EH (cell line): ENCODE data around the gene MAP3K10.

Source experiments
- DNase-seq: peaks from one replicate; pipeline ENCODE4 v3.0.0-alpha.2; 2015; ENCODE audit warnings: low read depth

Gene MAP3K10

DNA sequence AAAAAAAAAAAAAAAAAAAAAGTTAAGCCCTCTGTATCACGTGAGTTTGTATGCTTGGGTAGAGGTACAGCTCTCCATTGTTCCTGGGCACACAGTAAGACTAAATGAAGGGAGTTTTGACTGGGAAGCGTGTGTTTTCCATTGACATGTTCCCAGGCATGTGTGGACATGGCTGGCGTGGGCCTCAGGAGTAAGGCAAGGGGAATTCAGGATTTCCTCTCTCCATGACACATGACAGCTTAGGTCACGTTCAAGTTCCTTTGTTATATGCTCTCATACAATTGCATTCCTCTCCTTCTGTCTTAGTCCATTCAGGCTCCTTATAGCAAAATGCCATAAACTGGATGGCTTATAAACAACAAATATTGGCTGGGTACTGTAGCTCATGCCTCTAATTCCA is 17.1 kb upstream of the MAP3K10 start:
- no peak for DNase-seq

DNA sequence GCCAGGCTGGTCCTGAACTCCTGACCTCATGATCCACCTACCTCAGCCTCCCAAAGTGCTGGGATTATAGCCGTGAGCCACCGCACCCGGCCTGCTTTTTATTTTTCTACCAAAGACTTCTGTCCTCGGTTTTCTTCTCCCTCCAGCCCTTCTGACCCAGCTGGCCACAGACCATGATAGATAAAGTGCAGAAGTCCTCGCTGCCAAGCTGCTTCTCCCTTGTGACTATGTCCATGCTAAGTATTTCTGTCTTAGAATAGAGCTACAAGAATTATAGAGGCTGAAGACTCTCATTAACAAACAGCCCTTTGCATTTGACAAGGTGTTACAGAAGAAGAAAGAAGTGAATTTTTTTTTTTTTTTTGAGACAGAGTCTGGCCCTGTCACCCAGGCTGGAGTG is 15.4 kb upstream of the MAP3K10 start:
- no peak for DNase-seq

DNA sequence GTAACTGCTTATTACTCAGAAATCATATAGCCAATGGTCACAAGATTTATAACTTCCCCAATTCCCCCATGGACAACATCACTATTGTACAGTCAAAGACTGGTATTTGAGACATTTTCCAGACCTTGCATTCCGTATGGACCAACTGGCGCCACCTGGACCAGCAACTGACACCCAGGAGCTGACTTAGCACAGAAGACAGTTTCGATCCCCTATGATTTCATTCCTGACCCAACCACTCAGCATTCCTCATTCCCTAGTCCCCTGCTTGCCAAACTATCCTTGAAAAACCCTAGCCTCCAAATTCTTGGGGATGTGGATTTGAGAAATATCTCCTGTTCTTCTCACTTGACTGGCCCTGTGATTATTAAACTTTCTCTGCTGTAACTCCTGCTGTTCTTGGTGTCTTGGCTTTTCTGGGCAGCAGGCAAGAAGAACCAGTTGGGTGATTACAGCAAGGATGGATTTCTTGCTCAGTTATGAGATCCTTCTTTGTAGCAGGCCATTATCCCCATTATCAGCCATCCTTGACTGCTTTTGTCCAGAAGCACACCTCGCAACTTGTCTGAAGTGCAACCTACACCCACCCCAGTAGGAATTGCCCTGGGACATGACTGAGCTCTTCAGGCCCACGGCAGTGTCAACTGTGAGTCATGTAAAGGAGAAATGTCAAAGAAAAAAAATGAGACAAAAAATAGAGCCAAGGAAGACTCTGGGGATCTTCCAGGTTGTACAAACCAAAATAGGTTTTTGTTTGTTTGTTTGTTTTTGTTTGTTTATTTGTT is 13.7 kb upstream of the MAP3K10 start:
- no peak for DNase-seq

DNA sequence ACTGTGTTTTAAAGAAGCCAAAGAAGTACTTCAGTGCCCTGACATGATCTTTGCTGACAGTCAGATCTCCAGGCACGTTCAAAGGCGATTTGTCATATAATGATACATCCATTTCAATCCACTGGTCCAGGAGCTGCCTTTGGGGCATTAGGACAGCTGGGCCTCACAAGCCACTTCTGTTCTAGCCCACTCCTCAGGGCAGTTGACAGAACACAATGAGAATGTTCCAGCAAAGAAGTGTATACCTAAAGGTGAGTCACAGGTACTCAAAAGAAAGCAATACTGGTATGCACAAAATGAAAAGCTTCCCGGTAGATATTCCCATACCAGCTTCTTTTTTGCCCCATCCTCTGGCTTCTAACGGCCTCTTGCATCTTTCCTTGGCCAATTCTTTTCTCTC is 12.5 kb upstream of the MAP3K10 start:
- DNase-seq, result no peak

DNA sequence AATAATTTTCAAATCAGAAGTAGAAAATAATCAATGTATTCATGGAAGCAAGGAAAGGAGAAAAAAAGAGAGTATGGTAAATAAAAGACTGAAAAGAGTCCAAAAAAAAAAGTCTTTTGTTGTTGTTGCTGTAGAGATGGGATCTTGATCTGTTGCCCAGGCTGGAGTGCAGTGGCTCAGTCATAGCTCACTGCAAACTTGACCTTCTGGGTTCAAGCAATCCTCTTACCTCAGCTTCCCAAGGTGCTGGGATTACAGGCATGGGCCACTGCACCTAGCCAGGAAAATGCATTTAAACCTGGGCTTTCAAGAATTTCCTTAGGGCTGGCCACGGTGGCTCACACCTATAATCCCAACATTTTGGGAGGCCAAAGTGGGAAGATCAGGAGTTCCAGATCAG is 7.0 kb upstream of the MAP3K10 start:
- no peak for DNase-seq

DNA sequence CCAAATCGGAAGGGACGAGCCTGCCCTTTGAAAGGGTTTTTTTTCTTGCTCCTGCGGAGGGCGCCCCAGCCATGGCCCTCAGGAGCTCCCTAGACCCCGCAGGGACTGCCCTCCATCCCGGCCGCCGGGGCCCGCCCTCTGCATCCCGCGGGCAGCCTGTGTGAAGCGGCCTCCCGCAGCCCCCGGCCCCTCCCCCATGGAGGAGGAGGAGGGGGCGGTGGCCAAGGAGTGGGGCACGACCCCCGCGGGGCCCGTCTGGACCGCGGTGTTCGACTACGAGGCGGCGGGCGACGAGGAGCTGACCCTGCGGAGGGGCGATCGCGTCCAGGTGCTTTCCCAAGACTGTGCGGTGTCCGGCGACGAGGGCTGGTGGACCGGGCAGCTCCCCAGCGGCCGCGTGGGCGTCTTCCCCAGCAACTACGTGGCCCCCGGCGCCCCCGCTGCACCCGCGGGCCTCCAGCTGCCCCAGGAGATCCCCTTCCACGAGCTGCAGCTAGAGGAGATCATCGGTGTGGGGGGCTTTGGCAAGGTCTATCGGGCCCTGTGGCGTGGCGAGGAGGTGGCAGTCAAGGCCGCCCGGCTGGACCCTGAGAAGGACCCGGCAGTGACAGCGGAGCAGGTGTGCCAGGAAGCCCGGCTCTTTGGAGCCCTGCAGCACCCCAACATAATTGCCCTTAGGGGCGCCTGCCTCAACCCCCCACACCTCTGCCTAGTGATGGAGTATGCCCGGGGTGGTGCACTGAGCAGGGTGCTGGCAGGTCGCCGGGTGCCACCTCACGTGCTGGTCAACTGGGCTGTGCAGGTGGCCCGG is 815 bp downstream of the MAP3K10 start:
- peak; percentile 34 for DNase-seq

DNA sequence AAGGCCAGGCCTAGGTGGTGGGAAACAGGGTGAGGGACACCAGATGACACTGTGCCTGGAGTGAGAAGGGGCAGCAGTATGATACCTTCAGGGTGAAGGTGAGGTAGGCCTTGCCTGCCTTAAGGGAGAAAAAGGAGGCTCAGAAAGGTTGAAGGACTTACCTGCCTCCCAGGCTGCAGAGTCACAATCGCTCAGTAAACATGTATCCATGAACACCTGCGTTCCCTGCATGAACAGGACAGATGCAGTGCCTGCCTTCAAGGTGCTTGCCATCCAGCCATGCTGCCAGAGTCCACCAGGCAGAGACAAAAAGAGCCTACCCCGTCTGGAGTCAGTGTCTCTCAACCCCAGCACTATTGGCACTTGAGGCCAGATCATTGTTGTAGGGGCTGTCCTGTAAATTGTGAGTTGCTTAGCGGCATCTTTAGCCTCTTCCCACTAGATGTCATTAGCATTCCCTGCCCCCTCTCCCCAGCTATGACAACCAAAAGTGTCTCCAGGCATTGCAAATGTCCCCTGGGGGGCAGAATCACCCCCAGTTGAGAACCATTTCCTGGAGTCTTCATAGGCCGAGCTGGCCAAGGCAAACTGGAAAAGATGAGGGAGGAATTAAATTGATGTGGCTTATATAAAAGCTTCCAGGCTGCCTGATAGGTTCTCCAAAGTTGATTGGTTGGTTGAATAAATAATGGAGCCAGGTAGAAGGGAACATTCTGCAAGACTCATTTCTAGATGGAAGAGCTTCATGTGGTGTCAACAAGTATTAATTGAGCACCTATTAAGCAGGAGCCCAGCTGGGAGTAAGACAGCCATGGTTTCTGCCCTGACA is 1.7 kb downstream of the MAP3K10 start:
- no peak for DNase-seq

DNA sequence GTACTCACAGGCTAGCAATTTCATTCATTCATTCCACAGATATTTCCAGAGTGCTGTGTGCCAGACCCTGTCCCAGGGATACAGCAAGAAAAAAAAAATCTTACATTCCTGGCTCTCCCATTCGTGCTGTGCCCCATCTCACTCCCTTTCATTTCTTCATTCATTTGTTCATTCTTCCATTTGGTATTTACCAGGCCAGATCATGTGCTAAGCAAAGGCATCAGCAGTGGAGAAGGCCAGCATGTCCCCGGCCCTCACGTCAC is 2.3 kb downstream of the MAP3K10 start:
- DNase-seq, result peak; percentile 70

DNA sequence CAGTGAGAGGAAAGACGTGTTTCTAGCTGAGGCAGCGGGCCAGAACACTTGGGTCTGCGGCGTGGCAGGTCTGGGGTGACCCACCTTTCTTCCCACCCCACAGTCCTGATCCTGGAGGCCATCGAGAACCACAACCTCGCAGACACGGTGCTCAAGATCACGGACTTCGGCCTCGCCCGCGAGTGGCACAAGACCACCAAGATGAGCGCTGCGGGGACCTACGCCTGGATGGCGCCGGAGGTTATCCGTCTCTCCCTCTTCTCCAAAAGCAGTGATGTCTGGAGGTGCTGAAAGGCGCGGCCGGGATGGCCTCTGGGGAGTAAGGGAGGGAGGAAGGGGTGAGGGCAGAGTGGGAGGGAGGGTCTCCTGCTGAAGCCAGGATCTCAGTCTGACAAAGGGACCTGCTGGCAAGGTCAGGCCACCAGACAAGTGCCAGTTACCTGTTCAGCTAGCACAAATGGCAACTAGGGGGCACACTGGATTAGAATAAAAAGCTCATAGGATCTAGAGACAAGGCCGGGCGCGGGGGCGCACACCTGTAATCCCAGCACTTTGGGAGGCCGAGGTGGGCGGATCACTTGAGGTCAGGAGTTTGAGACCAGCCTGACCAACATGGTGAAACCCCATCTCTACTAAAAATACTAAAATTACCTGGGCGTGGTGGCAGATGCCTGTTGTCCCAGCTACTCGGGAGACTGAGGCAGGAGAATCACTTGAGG is 7.2 kb downstream of the MAP3K10 start:
- DNase-seq, result no peak

DNA sequence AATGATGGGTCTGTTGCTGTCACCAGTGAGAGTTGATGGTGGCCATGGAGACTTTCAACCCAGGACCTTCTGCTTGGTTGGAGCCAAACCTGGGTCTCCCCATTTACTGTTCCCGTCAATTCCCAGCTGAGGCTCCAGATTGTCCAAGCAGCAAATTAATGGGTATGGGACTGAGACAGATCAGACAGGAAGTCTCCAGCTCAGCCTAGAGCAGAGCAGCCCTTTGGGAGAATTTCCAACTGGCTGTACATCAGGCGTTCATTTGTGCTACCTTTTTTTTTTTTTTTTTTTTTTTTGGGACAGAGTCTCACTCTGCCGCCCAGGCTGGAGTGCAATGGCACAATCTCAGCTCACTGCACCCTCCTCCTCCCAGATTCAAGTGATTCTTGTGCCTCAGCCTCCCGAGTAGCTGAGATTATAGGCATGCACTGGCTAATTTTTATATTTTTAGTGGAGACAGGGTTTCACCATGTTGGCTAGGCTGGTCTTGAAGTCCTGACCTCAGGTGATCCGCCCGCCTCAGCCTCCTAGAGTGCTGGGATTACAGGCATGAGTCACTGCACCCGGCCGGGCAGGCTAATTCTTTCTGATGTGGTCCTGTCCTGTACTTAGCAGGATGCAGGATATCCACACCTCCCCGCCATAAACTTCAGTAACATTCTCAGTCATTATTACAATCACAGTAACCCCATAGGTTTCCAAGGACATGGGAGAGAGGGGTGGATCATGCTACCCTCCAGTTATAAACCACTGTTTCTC is 9.3 kb downstream of the MAP3K10 start:
- no peak for DNase-seq

DNA sequence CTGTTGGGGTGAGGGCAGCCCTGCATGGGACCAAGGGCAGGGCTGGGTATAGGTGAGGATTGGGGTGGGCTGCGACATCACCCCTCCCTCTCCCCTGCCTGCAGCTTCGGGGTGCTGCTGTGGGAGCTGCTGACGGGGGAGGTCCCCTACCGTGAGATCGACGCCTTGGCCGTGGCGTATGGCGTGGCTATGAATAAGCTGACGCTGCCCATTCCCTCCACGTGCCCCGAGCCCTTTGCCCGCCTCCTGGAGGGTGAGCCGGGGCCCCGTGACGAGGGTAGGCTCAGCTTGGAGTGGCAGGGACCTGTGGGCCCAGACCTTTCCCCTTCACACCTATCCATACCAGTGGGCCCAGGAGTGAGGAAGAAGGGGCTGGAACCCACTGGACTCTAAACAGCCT is 13.2 kb downstream of the MAP3K10 start:
- no peak for DNase-seq

DNA sequence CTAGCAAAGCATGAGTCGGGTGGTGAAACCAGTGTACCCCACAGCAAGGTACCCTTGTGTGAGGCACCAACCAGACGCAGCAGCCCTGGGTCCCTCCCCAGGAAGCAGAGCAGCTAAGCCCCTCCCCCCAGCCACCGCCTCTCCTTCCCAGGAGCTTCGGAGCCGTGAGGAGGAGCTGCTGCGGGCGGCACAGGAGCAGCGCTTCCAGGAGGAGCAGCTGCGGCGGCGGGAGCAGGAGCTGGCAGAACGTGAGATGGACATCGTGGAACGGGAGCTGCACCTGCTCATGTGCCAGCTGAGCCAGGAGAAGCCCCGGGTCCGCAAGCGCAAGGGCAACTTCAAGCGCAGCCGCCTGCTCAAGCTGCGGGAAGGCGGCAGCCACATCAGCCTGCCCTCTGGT is 14.5 kb downstream of the MAP3K10 start:
- DNase-seq, result no peak

DNA sequence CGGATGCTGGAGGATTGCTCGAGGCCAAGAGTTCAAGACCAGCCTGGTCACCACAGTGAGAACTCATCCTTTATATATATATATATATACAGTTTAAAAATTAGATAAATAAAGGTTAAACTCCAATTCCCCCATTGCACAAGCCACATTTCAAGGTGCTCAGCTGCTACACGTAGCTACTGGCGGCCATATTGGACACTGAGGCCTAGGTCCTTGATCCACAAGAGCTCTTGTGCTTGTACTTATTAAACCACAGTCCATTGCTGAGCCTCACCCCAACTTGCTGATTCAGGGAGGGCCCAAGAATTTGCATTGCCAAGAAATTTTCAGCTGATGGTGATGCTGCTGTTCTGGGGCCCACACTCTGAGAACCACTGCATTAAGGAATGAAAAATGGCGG is 17.4 kb downstream of the MAP3K10 start:
- DNase-seq, result no peak

DNA sequence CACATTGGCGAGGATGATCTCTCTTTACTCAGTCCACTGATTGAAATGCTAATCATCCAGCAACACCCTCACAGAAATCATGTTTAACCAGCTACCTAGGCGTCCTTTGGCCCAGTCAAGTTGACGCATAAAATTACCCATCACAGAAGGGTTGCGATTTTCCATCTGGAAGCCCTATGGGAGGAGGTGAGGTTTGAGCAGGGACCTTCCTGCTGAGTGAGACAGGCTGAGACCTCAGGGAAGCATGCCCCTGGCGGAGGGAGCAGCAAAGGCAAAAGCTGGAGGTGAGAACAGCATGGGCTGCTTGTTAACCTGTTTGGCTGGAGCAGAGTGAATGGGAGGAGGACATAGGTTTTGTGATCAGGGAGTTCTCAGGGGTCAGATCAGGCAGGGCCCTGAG is 19.7 kb downstream of the MAP3K10 start:
- no peak for DNase-seq

DNA sequence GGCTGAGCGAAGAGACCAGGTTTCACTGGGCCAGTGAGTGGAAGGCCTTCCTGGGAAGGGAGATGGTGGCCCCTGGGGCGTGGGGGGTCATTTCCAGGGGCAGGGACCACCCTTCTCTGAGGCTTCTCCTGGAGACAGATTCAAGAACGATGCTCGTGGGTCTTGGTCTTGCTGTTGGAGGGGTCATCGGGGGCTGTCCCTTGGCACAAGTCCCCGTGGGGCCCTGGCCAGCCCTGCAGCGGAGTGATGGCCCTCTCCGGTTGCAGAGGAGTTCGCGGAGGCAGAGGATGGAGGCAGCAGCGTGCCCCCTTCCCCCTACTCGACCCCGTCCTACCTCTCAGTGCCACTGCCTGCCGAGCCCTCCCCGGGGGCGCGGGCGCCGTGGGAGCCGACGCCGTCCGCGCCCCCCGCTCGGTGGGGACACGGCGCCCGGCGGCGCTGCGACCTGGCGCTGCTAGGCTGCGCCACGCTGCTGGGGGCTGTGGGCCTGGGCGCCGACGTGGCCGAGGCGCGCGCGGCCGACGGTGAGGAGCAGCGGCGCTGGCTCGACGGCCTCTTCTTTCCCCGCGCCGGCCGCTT is 22.1 kb downstream of the MAP3K10 start:
- no peak for DNase-seq

DNA sequence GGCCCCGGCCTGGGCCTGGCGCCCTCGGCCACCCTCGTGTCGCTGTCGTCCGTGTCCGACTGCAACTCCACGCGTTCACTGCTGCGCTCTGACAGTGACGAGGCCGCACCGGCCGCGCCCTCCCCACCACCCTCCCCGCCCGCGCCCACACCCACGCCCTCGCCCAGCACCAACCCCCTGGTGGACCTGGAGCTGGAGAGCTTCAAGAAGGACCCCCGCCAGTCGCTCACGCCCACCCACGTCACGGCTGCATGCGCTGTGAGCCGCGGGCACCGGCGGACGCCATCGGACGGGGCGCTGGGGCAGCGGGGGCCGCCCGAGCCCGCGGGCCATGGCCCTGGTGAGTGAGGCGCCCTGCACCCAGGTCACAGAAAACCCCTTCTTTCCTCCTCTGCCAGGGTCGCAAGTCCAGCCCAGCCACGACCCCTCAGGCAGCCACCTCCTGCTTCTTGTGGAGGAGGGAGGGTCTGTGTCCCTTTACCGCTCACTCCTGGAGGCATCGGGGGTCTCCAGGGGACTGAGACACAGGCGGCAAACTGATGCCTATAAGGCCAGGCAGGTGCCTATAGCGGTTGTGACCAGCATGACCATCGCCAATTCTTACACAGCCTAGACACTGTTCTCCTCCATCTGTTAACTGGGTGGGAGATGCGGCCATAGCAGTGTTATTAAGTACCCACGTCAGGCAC is 22.8 kb downstream of the MAP3K10 start:
- DNase-seq, result no peak

DNA sequence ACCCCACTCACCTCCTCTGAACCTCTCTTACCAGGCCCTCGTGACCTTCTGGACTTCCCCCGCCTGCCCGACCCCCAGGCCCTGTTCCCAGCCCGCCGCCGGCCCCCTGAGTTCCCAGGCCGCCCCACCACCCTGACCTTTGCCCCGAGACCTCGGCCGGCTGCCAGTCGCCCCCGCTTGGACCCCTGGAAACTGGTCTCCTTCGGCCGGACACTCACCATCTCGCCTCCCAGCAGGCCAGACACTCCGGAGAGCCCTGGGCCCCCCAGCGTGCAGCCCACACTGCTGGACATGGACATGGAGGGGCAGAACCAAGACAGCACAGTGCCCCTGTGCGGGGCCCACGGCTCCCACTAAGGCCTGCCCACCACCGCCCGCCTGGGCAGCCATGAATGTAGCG is 23.7 kb downstream of the MAP3K10 start:
- no peak for DNase-seq

DNA sequence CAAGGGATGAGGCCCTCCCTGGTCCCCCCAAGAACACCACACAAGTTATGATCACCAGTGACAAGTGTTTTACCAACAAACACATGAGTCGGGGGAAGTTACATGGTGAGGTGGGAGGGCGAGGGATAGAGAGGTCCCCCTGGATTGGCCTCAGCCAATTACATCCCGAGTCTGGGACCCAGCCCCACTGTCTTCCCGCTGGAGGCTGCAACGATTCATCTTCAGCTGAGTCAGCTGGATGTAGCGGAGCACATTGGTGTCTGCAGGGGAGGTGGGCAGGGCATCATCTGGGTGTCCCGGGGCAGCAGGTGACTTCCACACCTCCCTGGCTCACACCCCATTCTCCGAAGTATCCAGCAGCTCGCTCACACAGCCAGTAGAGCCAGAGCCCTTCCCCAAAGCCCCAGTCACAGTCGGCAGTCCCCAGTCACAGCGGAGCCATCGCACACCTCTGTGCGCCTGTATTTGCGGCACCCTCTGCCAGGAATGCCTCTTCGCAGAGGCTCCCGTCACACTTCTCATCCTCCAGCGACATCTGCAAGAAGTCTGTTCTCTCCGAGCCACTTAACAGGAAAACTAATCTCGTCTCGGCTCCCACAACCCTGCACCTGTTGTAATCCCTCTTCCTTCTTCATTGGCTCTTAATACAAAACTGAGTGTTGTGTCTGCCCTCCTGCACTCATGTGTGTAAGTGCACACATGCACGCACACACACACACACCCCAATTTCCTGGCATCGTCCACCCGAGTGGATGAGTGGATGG is 25.0 kb downstream of the MAP3K10 start:
- no peak for DNase-seq

DNA sequence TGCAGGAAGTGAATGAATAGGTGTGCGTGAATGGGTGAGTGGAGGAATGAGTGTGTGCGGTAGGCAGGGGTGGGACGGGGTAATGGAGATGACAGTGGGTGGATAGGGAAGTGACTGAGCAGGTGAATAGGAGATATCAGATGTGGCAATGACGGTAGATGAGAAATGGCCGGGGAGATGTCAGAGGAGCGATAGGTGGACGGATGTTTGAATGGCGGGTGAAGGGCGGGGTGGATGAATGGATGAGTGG is 25.5 kb downstream of the MAP3K10 start:
- no peak for DNase-seq
